Hematopoietic multipotent progenitor cell treated with erythropoietin and hydrocortisone succinate and interleukin-3 and kit ligand, for 17 days (in vitro differentiated cells): ENCODE measurements around the gene NAA50.
A peak's percentile ranks its signal among the peaks of the same experiment; 100 is the strongest.

Experiments used
- DNase-seq: peaks from one replicate; pipeline ENCODE4 v3.0.0-alpha.2; 2015; ENCODE audit warnings: low spot score

Gene NAA50

DNA sequence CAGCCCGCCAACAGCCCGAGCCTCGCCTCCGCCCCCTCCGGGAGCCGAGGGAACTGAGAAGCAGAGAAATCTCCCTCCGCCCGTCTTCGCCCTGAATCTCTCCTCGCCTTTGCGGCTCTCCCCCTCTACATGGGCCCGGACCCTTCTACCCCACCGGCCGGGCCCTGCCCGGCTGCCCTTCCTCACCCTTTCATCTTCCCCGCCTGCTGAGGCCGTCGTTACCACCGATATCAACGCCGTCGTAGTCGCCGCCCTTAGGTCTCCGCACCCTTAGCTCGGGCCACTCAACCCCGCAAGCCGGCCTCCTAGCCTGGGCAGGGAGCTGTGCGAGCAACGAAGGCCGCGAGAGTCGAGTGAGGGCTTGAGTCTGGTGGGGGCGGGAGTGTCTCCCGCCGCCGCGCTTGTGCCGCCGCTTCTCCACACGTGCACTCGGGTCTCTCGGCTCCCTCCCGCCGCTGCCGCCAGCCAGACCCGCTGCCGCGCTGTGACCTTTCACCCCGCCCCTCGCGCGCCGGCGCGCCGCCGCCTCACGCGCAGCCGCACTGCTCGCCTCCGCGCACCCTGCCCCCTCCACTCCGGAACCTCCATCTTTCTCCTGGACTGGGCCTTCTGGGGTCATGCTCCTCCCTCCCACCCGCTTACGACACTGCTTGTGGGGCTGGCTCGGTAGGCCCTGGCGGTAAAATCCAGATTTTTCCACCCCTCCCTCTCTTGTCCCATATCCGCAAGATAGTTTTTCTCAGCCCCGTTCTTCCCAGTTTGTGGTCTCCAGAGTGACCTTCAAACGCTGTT, at the start of gene NAA50:
Gene NAA50, minus strand, starts transcription at position 494 of the 792 bp plus-strand sequence. Its CDS starts 300 bp downstream, at position 194.
- peak; percentile 92 for DNase-seq

DNA sequence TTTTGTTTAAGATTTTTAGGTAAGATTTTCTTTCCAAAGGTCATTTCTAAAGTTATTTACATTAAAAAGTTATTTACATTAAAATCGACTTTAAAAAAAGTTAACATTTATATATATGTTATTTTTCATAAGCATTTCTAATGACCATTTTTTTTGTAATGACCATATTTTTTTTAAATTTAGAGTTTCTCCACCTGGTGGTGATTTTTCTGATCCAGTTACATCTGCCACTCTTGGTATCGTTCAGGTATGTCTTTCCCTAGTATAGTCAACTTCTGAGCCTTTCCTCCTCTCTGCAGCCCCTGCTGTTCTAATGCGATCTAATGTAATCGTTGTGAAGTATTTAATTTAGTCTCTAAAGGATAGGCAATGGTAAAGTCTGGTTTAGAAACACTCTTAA, 49.6 kb upstream of the NAA50 start:
- no peak for DNase-seq

DNA sequence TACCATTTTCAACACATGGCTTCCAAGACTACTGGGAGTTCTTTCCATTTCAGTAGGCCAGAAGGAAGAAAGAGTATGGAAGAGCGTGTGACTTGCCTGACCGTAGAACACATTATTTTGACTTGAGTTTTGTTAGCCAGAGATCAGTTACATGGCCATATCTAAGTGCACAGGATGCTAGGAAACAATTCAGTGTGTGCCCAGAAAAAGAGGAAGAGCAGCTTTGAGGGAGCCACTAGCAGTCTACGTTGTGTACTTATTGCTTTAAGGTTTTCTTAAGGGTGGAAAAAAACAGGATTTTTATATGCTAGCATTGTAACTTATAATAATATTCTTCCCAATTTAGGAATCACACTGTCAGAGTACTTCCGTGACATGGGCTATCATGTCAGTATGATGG, 48.5 kb upstream of the NAA50 start:
- no peak for DNase-seq

DNA sequence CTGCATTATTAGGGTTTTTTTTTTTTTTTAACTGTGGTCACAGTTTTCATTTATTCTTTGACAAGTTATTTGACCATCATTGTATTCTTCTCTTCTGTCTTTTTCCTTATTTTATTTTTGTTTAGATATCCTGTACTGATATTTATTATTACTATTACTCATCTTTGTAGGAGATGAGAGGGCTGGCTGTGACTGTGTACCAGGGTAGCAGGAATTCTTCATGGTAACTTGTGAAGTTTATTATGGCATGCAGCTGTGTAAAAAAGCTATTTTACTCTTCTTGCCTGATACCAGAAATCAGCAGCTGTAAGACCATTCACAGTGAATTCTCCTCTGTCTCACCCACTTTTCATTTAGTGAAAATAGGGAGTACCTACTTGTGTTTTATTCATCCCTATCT, 45.3 kb upstream of the NAA50 start:
- DNase-seq, result no peak

DNA sequence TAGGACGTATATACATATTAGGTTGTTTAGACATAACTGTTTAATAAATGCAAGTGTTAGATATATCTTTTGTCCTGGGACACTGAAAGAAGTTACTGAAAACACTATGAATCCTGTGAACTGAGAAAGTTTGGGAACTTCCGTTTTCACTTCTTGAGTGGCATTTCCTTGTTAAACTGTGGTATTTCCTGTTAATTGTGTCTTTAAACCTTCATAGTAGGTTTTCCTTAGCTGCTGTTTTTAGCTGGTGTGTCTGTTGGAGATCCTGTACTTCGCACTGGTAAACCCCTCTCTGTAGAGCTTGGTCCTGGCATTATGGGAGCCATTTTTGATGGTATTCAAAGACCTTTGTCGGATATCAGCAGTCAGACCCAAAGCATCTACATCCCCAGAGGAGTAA, 37.9 kb upstream of the NAA50 start:
- DNase-seq, result no peak

DNA sequence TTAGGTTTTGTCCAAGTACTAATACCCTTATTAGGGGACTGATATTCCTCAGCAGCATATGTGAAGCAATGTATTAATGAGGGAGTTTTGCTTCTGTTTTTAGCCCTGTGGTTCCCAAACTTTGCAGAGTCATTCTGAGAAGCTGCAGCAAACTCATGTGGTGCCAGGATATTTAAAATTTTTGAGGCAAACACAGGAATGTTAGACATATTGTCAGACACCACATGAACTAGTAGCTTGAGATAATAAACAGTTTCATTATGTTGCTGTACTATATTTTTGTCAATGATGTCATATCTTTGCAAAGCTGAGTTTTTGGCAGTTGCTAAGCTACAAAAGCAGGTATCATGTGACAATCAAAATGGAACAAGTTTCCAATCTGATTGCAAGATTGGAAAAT, 37.4 kb upstream of the NAA50 start:
- DNase-seq, result peak; percentile 49

DNA sequence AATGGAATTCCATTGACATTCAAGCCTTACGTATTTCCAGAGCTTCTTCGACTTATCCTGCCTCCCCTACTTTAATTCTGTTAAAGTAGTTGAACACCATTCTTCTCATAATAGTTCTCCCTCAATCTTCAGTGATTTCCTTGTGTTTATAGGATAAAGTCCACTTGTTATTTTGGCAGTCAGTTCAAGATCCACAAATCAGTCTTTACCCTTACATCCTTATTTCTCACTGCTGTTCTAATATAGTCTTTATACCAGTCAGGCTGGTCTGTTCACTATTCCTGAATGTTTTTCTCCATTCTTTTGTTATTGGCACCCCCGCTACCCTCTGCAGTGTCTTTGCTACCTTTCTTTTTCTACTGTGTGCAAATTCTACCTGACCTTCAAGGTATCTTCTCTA, 30.5 kb upstream of the NAA50 start:
- no peak for DNase-seq

DNA sequence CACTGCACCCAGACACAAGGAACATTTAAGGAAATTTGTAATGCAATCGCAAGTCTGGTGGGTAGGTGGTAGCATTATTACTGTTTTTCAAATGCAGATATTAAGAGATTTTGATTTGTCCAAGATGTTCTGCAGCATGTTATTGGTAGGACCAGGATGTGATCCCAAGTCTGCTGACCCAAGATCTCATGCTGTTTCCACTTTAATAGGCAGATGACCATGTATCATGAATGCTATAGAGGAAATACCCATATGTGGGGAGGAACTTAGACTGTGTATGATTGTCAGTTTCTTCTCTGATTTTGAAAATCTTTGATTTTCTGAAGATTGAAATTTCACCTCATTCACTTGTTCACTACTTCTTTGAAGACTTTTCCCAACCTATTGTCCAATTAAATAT, 29.5 kb upstream of the NAA50 start:
- DNase-seq, result no peak

DNA sequence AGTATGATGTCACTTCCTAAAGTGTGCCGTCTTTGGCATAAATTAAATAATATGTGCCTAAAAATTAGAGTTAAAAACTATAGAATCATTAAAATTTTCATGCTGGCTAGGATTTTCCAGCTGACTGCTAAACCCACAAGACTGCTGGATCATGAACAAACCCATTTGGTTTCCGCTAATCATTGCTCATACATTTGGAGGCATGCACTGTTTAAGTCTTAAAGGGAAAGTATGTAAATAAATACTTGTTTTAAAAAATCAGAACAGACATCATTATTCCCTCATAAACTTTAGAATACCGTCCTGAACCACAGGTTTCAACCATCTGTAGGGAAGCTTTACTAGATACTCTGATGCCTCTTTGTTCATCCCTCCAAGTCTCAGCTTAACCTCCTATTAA, 27.3 kb upstream of the NAA50 start:
- no peak for DNase-seq

DNA sequence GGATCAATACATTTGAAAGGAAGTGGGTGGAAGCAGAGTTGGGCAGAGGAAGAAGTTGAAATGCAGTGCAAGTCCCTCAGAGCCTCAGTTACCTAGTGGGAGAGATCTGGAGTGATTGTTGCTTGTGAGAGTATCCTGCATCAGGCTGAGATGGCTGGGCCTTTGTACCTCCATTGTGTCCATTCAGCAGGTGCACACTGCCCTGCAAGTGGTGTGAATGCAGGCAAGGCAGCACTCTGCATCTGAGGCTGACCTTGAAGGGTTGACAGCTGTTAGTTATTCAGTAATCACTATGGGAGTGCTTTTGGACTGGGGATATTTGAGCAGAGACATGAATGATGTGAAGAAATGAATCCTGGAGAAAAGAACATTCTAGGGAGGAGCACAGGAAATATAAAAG, 25.9 kb upstream of the NAA50 start:
- DNase-seq, result no peak

DNA sequence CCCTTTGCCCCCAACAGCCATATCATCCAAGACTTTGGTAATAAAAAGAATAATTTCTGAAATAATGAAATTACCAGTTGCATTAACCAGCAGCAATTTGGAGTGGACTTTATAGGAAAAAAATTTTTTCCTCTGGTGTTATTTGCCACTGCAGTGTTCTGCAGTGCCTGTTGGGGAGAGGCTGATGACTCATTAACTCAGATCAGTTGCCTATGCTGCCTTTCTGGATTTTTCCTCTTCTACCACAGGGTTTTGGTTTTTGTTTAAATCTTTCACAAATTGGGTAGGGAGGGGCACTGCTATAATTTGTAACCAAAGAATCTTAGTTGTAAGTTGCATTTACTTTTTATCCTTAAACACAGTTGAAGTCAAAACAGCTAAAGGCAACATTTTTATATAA, 23.5 kb upstream of the NAA50 start:
- DNase-seq, result no peak

DNA sequence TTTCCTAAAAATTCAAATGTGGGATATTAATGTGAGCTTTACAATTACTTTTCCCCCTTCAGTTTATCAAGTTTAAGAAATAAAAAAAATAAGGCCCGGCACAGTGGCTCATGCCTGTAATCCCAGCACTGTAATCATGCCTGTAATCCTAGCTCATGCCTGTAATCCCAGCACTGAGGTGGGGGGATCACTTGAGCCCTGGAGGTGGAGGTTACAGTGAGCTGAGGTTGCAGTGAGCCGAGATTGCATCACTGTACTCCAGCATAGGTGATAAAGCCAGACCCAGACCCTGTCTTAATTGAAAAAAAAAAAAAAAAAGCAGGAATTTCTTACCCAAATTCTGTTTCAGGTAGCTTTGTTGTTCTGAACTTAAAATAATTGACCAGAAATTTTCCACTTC, 18.6 kb upstream of the NAA50 start:
- no peak for DNase-seq

DNA sequence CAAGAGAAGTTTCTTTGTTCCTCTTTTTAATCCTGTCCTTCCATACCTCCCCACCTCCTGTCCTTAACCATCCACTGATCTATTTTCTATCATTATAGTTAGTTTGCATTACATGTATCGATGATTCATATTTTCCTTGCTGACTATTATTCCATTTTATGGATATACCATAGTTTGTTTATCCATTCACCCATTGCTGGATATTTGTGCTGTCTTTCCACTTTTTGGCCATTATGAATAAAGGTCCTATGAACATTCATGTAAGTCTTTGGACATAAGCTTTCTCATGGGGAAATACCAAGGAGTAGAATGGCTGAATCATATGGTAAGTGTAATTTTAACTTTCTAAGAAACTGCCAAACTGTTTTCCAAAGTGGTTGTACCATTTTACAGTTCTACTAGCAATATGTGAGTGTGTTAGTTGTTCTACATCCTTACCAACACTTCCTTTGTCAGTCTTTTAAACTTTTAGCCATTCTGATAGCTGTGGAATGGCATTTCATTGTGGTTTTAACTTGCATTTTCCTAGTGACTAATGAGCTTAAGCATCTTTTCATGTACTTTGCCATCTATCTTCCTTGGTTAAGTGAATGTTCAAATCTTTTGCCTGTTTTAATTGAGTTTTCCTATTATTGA, 12.5 kb upstream of the NAA50 start:
- no peak for DNase-seq

DNA sequence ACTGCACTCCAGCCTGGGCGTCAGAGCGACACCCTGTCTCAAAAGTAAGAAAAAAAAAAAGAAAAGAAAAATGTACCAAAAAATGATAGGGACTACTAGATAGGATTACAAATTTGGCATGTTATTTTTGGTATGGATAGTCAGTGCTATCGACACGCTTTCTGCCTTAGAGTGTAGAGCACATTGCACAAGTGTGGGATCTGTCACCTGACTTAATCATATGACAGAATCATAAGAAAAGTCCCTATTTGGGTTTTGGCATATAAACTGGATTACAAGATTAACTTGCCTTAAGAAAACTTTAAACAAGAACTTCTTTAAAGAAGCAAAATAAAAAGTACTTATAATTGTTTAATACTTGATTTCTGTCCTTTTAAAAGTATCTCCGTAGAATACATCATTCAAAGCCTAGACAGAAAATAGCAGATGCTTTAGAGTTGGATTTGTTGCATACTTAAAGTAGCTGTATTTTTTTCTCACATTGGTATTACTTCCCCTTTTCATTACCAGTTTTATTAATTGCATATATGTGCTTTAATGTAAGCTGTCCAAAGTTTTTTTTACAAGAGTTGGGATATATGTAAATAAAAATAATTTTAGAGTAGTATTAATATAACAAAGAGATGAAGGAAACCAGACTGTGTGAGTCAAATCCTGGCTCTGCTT, 8.6 kb upstream of the NAA50 start:
- no peak for DNase-seq

DNA sequence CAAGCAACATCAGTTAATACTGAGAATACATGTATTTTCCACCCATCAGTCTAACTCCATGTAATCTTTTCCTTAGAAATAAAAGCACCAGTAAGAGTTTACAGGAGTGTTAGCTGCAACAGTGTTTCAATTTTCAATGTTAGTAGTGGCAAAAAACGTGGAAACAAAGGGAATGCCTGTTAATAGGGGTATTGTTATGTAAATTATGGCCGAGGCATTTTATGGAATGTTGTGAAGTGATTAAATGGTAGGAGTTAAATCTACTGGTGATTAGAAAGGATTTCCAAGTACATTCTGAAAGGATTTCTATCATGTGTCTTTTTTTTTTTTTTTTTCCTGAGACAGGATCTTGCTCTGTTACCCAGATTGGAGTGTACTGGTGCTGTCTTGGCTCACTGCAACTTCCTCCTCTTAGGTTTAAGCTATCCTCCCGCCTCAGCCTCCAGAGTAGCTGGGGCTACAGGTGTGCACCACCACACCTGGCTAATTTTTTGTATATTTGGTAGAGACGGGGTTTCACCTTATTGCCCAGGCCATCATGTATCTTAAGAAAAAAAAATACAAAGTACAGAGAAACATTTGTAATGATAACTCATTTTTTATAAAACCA, 7.4 kb upstream of the NAA50 start:
- DNase-seq, result no peak

DNA sequence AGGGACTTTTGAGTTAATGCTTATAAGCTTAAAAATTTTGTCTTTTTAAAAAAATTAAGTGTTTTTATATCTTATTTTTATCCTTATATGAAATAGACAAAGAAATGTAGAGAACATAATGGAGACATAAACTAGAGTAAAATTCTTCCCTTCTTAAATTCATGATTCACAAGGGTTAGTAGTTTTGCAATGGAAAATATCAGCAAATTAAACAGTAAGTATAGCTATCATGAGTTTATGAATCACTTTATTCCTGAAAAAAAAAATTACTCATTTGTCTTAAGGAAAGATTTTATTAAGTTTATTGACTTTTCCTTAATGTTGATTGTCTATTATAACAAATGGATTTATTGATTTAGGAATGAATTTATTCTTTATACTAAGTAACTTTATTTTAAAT, 5.1 kb upstream of the NAA50 start:
- no peak for DNase-seq

DNA sequence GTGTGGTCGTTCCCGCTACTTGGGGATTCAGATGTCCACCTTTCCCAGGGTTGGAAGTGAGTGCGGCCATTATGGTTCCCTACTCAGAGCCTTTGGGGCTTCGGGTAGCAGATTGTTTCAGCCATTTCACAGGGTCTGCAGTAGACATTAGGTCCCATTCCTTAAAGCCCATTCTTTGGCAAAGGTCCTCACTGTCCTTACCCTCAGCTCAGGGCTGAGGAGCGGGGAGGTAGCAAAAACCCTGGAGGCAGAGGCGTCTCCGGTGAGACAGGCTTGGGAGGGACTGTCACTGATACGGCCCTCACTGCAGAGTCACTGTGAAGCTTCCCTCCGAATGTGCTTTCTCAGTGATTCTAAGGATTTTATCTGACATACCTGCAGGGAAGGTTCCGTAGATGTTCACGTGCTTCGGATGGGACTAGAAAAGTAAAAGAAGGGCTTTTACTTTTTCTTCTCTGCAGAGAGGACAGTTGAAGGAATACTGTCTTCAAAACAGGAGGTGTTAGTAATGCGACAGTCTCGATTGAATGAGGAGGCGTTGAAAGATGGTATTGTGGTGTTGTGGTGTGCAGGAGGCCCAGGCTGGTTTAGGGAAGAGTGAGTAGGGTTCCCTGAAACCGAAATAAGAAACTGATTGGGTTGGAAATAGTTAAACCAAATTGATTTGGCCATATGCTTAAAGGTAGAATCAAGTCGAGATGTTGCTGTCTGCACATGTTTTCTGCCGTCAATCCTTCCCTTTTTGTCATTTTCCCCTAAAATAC, 1.4 kb upstream of the NAA50 start:
- DNase-seq, result peak; percentile 81

DNA sequence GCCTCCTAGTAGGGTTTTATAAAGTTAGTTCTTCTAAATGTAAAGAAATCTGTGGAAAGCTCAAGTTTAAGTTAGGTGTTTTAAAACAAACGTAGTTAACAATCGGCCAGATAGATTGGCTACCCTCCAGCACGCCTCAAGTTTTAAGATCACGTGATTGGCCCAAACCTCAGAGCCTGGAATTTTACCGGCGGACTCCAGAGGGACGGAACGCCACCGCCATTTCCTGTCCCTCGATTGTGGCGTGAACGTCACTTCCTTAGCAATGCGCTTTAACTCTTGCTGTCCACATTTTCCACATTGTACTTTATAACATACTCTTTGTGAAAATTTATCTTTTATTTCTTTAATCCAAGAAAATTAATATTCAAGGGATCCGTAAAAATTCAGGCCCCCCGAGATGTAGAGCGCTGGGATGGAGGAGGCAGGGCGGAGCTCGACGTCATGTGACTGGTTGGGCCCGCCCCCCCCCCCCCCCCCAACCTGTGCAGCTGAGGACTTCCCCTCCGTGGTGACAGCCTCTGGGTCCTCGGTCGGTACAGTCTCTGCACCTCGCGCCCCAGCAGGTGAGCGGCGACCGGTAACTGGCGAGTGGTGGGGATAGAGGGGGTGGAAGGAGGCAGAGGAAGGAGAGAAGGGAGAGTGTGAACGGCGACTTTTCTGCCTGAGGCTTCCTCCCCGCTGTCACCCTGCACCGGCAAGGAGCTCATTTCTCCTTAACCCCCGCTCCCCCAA, 666 bp upstream of the NAA50 start, which contains the start of gene ATP6V1A:
Gene ATP6V1A, plus strand, starts transcription at position 488 of the 735 bp plus-strand sequence. CDS start 31,719 bp downstream, outside the sequence.
- peak; percentile 96 for DNase-seq

DNA sequence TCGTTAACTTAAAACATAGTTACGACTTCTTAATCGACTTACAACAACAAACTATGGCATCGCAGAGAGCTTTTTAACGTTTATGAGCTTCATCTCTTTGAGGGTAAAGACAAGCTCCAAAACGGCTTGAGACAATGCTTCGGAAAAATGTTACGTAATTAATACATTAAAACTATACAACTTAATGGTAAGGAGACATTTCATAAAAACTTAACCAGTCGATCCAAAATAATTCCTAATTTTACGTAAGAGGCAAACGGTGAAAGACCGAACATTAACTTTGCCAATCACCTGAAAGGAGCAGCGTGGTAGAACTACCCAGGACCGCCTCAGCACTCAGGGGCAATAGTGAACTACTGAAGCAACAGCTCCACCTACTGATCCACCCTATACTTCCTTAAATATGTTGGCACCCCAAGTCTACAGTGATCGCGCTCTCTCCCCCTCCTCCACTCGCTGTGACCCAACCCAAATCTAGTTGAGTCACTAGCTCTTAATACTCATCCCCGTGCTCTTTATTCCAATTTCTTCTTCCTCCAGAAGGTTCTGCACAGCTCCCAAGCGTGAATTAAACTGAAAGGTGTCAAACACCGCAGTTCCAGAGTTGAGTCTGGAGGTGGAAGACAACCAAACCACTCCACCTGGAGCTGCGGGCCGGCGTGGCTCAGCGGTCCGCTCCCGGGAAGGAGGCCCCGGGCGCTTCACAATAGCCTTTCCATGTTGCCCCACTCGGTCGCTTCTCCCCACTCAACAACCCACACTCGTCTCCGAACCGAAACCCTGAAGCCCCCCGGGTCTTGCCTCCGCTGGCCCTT, 901 bp downstream of the NAA50 start:
- DNase-seq, result peak; percentile 93

DNA sequence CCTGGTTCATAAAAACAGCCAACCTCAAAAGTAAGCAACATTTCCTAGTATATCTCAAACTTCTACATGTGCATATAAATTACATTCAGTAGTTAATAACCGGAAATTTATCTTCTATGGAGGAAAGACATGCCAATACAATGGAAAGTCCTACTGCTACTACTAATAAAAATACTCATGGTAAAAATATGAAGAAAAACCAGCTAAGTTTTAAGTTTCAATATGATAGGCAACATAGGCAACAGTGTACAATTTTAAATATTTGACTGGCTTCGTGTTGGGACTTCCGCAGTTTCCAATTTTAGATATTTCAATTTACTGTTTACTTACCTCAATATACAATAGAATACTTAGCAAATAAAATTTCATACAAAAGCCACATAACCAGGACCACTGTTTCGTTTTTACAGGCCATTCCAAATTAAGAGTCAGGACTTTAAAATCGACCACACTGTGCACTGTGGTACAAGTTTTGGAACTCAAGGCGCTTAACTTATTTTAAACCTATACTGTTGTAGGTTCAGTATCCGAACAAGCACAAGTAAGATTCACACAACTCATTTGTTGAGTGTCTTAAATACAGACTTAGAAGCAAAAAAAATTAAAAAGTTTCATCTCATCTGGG, 2.9 kb downstream of the NAA50 start:
- DNase-seq, result peak; percentile 31
